NCI-H2081 treated with DMSO at 0.1 percent for 48 hours (cell line): ENCODE measurements around the gene ZBTB46.

Experiments used
- DNase-seq: peaks from one replicate; lab custom pipeline; 2025; lab: John Stamatoyannopoulos, UW

Gene ZBTB46

GRCh38 chr20:63693733-63694583 lies 137.1 kb downstream of the ZBTB46 start:
- no peak for DNase-seq
